DND-41 (cell line): ENCODE measurements around the gene FAM72C.
"Not testable (repeated sequence)": the region's sequence is repeated elsewhere in the genome, so short reads cannot be mapped to it uniquely, and the experiment has no call there.

Experiments
- CTCF ChIP-seq: IDR thresholded peaks from 2 replicates; pipeline ENCODE4 v1.5.1; 2012; ENCODE audit warnings: borderline replicate concordance, low read length, moderate library complexity, mild to moderate bottlenecking; ENCODE audit not compliant: poor library complexity, severe bottlenecking; ENCODE audit errors: extremely low read depth
- EZH2 ChIP-seq: IDR thresholded peaks from 3 replicates; pipeline ENCODE4 v1.6.1; 2012; ENCODE audit warnings: borderline replicate concordance, low read depth, mild to moderate bottlenecking, moderate library complexity, low read length, inconsistent platforms; ENCODE audit not compliant: severe bottlenecking

GRCh38 chr1:143938922-143939321, 32.9 kb downstream of the FAM72C start:
- not testable (repeated sequence) for TF ChIP-seq CTCF, EZH2
